ENCODE data around the gene CFAP299.

- TF ChIP-seq CTCF (IDR thresholded peaks at IDR 0.05; ENCODE audit: low read depth, low read length): no peak
- no peak for TF ChIP-seq EZH2phosphoT487 (IDR thresholded peaks at IDR 0.05; ENCODE audit: low read depth)
Observed at GRCh38 chr4:80611678-80611979, 276.1 kb downstream of the CFAP299 start.

Measured in OCI-LY3 (cell line).